ENCODE results near the gene EYS. TPM values are rescaled to one million over a fixed set of nuclear protein-coding genes. Genes with fewer than 3 reads are reported as not detected.
A peak's percentile ranks its signal among the peaks of the same experiment; 100 is the strongest.

The EYS gene
- total and polyA plus RNA-seq, 8 donors, result 0.24 to 0.85 (median 0.55) TPM

- Histone ChIP-seq H3K27me3 (no peaks in the 10 kb centered on the region), H3K4me1 (no peaks in the 10 kb centered on the region), H3K27ac (no peak overlapping the region), H3K4me3 (no peak overlapping the region), H3K9me3 (no peaks in the 10 kb centered on the region), H3K36me3 (no peaks in the 10 kb centered on the region)
- TF ChIP-seq, protein P1, sequence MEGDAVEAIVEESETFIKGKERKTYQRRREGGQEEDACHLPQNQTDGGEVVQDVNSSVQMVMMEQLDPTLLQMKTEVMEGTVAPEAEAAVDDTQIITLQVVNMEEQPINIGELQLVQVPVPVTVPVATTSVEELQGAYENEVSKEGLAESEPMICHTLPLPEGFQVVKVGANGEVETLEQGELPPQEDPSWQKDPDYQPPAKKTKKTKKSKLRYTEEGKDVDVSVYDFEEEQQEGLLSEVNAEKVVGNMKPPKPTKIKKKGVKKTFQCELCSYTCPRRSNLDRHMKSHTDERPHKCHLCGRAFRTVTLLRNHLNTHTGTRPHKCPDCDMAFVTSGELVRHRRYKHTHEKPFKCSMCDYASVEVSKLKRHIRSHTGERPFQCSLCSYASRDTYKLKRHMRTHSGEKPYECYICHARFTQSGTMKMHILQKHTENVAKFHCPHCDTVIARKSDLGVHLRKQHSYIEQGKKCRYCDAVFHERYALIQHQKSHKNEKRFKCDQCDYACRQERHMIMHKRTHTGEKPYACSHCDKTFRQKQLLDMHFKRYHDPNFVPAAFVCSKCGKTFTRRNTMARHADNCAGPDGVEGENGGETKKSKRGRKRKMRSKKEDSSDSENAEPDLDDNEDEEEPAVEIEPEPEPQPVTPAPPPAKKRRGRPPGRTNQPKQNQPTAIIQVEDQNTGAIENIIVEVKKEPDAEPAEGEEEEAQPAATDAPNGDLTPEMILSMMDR (IDR thresholded peaks at IDR 0.05), result no peak
- intact Hi-C loops (cut with DNase I), result no loop called here
- DNase-seq (no peak), ATAC-seq (no peak)
Observed at GRCh38 chr6:63814459-63814858, 1892.6 kb downstream of the EYS start.

- Histone ChIP-seq H3K4me1 (no peaks in the 10 kb centered on the region), H3K4me3 (no peak overlapping the region), H3K27me3 (no peaks in the 10 kb centered on the region), H3K36me3 (no peaks in the 10 kb centered on the region), H3K9me3 (no peaks in the 10 kb centered on the region), H3K27ac (no peak overlapping the region)
- DNase-seq (no peak), ATAC-seq (no peak)
- TF ChIP-seq, protein P1 (IDR thresholded peaks at IDR 0.05), result no peak
- intact Hi-C loops (cut with DNase I), result no loop called here
Observed at GRCh38 chr6:63813566-63814120, 1893.4 kb downstream of the EYS start.

DNA sequence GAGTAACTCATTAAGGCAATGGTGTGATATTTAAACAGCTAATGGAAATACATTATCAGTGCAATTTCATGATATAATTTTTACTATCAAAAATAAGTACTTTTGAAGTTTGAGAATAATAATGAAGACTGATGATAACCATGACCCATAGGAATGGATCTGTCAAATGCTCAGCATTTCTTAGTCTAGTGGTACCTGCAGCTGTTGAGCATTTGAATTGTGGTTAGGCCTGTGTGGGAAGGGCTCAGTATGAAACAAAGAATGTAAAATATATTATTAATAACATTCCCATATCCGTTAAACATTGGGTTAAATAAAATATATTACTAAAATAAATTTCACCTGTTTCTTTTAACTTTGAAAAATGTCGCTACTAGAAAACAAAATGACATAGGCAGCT, 1898.5 kb downstream of the EYS start:
- TF ChIP-seq, protein P1 (IDR thresholded peaks at IDR 0.05), result no peak
- no peak overlapping the region for H3K4me3 ChIP-seq
- no peaks in the 10 kb centered on the region for H3K27me3 ChIP-seq
- no peaks in the 10 kb centered on the region for H3K36me3 ChIP-seq
- no peak for ATAC-seq
- intact Hi-C loops (cut with DNase I), result no loop called here
- no peak for DNase-seq
- peaks cover 16 to 37% of the 10 kb centered on the region in 2 donors for H3K4me1 ChIP-seq
- H3K27ac ChIP-seq, result no peak overlapping the region
- H3K9me3 ChIP-seq, result no peaks in the 10 kb centered on the region

GRCh38 chr6:63807056-63807455, 1900.0 kb downstream of the EYS start:
- H3K27me3 ChIP-seq, result no peaks in the 10 kb centered on the region
- no peak for DNase-seq
- peak overlapping the region in 1 of 2 donors; percentile 9 for H3K4me3 ChIP-seq
- intact Hi-C loops (cut with DNase I), result no loop called here
- H3K36me3 ChIP-seq, result no peaks in the 10 kb centered on the region
- no peak for ATAC-seq
- H3K9me3 ChIP-seq, result no peaks in the 10 kb centered on the region
- peak overlapping the region; percentile 74 to 95 for H3K27ac ChIP-seq
- TF ChIP-seq, protein P1 (IDR thresholded peaks at IDR 0.05), result no peak
- peaks cover 16 to 37% of the 10 kb centered on the region in 2 donors for H3K4me1 ChIP-seq

GRCh38 chr6:63806573-63806913, 1900.5 kb downstream of the EYS start:
- DNase-seq (no peak), ATAC-seq (peak; percentile 32)
- Histone ChIP-seq H3K4me1 (peaks cover 16 to 37% of the 10 kb centered on the region in 2 donors), H3K27ac (peak overlapping the region; percentile 74 to 95), H3K27me3 (no peaks in the 10 kb centered on the region), H3K36me3 (no peaks in the 10 kb centered on the region), H3K4me3 (peak overlapping the region in 1 of 2 donors; percentile 9), H3K9me3 (no peaks in the 10 kb centered on the region)
- TF ChIP-seq, protein P1 (IDR thresholded peaks at IDR 0.05), result no peak
- intact Hi-C loops (cut with DNase I), result no loop called here

Data from left lung (tissue), 10 donors.